GM18505 (cell line): ENCODE data around the gene TMEM117.
"Not testable (repeated sequence)": the region's sequence is repeated elsewhere in the genome, so short reads cannot be mapped to it uniquely, and the experiment has no call there.

ENCODE experiments used
- ATAC-seq: cut with Tn5 transposase; IDR thresholded peaks from one replicate; pipeline ENCODE4 v1.9.1; 2021; ENCODE audit not compliant: unreplicated experiment
- POLR2A ChIP-seq: IDR thresholded peaks from 4 replicates; pipeline ENCODE4 v1.6.1; 2011; ENCODE audit warnings: borderline replicate concordance; ENCODE audit not compliant: insufficient read depth, insufficient read length; ENCODE audit errors: extremely low read depth

TMEM117 gene

DNA sequence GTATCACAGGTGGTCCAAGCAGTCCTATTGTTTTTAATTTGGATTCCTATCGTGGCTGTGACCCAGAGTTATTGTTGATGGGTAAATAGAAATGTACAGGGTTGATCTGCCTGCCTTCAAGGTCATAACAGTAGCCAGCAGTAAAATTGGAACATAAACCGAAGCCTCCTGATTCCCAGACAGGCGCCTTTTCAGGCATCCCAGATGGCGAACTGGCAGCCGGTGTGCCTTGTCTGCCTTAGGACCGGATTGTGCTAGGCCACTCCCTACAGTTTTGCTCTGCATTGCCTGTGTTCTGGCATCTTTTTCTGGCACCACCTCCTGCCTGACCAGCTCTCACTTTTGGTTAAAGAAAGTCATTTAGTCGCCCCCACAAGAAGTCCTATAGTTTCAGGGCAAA, 22.2 kb downstream of the TMEM117 start:
- no peak for ATAC-seq
- TF ChIP-seq POLR2A = no peak

DNA sequence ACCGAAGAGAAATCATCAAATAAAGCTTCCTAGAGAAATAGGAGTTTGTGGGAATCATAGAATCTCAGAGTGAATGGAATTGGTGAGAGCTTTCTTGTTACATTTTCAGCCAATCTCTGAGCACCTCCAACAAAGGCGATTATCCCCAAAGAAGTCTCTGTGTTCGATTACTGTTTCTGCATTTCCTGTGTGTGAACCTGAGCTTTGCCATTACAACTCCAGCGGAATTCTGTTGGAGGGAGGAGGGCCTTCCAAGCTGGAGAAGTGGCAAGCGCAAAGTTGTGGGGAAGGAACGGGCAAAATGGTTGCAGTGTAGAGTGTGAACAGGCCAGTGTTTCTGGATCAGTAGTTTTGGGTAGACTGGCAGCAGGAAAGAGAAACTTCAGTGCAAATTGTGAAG, 23.1 kb downstream of the TMEM117 start:
- ATAC-seq = no peak
- TF ChIP-seq POLR2A = no peak

DNA sequence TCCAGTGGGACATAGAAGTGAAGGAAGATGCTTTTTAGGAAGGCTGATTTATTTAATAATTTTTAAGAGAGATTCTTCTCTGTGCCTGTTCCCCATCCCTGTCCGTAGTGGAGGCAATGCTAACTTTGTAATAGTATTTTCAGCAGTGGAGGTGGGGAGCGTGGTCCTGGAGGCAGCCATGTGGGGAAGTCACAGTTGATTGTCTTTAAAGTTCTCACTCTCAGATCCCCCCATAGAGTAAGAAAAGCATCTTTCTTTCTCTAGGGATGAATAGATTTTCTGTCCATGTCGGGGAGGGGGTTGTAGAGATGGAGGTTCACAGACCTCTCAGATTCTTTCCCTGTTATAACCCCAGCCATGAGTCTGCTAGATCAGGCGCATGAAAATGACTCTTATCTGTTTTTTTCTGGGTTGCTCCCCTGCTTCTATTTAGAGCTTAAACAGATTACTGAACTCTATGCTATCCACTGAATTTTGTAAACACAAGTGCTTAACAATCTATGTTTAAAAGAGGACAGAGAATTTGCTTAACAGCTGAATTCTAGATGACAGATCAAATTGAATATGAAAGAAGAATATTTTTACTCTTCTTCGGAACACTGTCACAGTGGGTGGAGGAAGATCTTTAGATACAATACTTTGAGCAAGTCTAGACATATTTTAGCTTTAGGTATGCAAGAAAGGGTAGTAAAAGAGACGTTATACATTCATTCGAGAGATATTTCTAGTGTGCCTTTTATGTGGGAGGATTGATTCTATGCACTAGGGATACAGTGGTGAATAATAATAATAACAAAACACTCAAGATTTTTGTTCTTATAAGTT, 25.3 kb downstream of the TMEM117 start:
- ATAC-seq = no peak
- TF ChIP-seq POLR2A = no peak

DNA sequence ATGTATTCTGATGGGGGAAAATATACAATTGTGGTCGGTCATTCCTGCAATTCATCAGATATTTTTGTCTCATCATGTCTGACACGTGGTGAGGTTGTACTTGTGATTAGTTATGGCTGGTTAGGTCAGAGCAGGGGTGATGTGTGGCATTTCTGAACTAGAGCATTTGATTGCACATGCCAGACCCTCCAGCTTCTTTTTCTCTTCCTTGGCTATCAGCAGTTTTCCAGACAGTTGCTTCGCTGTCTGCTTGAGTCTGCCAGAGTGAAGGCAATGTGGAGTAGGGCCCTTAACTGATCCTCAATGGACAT, 25.9 kb downstream of the TMEM117 start:
- no peak for ATAC-seq

DNA sequence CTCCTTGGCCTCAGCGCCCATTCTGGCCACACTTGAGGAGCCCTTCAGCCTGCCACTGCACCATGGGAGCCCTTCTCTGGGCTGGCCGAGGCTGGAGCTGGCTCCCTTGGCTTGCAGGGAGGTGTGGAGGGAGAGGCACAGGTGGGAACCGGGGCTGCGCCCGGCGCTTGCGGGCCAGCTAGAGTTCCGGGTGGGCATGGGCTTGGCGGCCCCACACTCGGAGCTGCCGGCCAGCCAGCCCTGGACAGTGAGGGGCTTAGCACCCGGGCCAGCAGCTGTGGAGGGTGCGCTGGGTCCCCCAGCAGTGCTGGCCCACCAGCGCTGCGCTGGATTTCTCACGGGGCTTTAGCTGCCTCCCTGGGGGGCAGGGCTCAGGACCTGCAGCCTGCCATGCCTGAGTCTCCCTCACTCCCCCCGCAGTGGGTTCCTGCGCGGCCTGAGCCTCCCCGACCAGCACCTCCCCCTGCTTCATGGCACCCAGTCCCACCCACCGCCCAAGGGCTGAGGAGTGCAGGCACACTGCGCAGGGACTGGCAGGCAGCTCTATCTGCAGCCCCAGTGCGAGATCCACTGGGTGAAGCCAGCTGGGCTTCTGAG, 28.0 kb downstream of the TMEM117 start:
- TF ChIP-seq POLR2A = no peak
- ATAC-seq = no peak

More for the DNA sequence above, 25.9 kb downstream of the TMEM117 start:
- TF ChIP-seq POLR2A = no peak

DNA sequence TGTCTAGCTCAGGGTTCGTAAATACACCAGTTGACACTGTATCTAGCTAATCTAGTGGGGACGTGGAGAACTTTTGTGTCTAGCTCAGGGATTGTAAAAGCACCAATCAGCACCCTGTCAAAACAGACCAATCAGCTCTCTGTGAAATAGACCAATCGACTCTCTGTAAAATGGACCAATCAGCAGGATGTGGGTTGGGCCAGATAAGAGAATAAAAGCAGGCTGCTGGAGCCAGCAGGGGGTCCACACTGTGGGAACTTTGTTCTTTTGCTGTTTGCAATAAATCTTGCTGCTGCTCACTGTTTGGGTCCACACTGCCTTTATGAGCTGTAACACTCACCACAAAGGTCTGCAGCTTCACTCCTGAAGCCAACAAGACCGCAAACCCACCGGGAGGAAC, 28.7 kb downstream of the TMEM117 start:
- not testable (repeated sequence) for ATAC-seq

DNA sequence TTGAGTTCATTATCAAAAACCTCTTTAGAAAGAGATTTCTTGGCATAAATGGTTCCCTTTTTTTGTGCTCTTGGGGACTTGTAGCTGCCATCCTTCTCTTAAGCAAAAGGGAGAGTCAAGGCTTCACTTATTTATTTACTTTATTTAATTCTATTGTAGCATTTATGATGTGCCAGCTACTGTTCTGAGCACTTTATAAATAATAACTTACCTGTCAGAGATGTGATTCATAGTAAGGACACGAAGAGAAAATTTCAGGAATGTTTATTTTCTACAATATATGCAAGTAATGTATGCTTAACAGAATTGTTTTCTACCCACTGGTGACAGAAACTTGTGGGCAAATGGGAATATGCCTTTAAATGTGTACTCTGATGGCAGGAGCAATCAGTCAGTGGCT, 33.3 kb downstream of the TMEM117 start:
- no peak for TF ChIP-seq POLR2A

DNA sequence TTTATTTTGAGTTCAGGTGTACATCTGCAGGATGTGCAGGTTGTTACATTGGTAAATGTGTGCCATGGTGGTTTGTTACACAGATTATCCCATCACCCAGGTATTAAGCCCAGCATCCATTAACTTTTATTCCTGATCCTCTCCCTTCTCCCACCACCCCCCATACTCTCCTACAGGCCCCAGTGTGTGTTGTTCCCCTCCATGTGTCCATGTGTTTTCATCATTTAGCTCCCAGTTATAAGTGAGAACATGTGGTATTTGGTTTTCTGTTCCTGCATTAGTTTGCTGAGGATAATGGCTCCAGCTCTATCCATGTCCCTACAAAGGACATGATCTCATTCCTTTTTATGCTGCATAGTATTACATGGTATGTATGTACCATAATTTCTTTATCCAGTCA, 33.9 kb downstream of the TMEM117 start:
- not testable (repeated sequence) for ATAC-seq

More for the DNA sequence above, 33.3 kb downstream of the TMEM117 start:
- ATAC-seq = no peak

DNA sequence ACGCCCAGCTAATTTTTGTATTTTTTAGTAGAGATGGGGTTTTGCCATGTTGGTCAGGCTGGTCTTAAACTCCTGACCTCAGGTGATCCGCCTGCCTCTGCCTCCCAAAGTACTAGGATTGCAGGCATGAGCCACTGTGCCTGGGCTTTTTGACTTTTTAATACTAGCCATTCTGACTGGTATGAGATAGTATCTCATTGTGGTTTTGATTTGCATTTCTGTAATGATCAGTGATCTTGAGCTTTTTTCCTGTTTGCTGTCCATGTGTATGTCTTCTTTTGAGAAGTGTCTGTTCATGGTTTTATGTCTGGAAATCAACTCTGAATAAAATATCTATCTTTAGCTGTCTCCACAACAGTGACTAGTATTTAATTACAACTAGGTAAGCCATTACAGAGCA, 35.4 kb downstream of the TMEM117 start:
- not testable (repeated sequence) for ATAC-seq

DNA sequence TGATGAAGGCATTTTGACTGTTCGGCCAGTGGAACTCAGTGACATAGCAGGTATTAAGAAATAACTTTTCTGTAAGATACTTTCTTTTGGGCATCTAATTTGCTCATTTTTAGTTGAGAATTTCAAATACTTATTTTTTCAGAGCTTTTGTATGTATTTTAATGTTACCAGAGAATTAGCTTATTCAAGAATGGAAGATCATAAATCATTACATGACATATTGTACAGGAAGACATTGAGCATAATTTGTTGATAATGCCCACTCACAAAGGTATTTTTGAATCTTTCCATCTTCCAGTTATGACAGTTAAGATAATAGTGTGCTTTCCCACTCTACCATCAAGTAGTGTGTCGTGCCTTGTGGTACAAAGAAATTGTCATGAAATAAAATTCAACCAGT, 36.5 kb downstream of the TMEM117 start:
- TF ChIP-seq POLR2A = no peak
- ATAC-seq = no peak

DNA sequence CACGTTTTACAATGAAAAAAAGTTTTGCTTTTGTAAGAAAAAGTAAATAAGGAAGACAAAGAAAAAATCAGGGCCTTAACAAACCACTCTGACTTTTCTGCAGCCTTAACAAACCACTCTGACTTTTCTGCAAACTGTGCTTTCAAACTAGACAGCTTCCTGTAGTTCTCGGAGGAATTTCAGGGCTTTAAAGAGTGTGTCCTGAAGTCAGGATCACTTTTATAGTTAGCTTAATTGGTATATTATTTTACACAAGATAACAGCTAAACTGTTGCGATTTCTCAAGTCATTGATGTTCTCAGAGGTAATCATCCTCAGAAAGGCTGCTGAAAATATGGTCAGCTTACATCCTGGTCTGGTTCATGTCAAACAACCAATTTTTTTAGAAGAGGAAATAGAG, 42.2 kb downstream of the TMEM117 start:
- no peak for TF ChIP-seq POLR2A
- no peak for ATAC-seq

DNA sequence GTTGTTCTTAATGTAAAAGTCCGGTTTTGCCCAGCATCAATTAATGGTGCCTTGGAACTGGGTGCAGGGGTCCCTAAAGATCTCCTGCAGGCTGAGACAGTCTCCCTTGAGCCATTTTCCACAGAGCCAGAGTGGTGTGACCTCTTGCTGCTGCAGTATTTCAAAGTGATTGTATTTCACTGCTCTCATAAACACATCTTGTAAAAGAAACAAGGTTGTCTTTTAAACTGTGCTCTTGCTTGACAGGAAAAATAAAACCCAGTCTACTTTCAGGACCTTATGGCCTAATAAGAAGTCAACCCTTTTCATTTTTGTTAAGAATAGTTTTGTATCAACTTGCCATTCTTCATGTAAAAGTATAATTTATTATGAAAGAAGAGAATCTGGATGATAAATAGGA, 44.7 kb downstream of the TMEM117 start:
- no peak for TF ChIP-seq POLR2A
- no peak for ATAC-seq

DNA sequence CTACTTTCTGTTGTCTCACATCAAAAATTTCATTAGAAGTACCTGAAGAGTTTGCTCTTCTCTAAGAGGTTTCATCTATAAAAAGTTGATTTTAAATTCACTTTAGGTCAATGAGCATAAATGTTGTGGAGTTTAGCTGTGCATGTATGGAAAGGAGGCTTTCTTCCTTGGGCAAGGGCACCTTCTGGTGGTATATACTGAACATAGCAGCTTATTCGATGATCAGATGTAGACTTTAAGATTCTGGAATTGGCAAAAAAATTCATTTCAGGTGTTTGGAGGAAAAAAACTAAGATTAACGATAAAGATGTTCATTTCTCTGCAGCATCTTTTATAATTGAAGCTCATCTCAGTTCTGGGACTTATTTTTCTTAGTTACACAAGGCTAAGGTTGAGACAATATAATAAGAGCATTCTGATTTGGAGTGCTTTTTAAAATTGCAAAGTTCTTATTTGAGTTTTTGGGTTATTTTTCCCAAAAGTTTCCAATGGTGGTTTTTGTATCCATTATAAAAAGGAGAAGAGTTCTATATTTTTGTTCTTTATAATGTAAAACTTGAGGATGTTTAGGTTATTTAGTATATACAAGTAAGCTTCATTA, 46.8 kb downstream of the TMEM117 start:
- peak; percentile 89 for ATAC-seq
- no peak for TF ChIP-seq POLR2A

DNA sequence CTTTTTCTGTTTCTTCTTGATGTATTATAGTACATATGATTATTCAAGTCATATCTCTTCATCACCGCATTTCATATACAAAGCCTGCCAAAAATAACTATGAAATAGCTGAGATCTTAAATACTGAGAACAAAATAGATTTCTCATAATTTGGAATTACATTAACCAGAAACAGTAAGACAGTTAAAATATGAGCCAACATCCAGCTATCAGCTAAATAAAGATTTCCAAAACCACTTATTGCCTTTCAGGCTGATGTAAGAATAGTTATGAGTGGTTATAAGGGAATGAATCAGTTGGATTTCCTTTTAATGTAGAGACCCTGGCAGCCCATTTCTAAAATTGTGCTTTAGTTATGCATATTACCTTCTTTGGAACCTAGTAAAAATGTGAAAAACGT, 47.4 kb downstream of the TMEM117 start:
- TF ChIP-seq POLR2A = no peak
- ATAC-seq = no peak

DNA sequence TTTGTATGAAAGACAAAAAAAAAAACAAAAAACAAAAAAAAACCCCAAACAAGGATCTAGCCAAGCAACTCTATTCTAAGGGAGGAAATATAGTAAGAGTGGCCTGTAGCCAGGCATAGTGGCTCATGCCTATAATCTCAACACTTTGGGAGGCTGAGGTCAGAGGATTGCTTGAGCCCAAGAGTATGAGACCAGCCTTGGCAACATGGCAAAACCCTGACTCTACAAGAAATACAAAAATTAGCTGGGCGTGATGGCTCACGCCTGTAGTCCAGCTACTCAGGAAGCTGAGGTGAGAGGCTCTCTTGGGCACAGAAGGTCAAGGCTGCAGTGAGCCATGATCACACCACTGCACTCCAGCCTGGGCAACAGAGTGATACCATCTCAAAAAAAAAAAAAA, 47.9 kb downstream of the TMEM117 start:
- ATAC-seq = no peak
- no peak for TF ChIP-seq POLR2A

DNA sequence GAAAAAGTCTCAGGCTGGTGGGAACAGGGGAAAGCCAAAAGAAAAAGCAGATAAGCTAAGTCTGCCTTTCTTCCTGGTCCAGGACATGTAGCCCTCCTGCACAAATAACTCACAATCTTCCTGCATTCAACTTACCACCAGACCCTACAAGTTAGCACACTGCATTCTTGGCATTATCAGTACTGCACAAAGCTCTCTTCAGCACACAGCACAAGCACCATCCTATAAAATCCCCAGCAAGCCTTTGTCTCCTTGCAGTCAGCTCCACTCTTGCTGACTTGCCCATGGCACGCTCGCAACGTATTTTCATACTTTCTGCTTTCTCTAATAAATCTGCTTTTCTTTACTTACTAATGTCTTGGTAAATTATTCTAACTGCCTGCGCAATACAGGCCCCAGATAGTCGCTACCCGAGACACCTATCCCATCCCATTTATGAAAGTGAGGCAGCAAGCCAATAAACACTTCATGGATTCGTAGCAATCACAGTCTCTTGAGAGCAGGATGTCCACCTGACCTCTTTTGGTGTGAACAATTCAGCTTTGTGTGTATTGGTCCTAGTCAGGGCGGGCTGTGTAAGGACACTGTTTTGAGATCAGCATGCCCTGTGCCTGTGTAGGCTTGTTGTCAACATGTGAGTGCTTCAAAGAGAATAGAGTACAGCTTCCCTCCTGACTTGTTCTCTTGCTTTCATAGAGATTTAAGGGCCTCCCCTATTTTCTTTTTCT, 49.0 kb downstream of the TMEM117 start:
- no peak for TF ChIP-seq POLR2A
- ATAC-seq = no peak
